Stimulated activated naive CD8-positive, alpha-beta T cell treated with anti-CD3 and anti-CD28 coated beads, Interleukin-15, Interleukin-2, amounts not matched to agents 100 ng/mL and 50 ng/mL, for 24 hours (primary cell): ENCODE measurements around the gene IFT25.
A peak's percentile ranks its signal among the peaks of the same experiment; 100 is the strongest.
"Not testable (repeated sequence)": the region's sequence is repeated elsewhere in the genome, so short reads cannot be mapped to it uniquely, and the experiment has no call there.

Source experiments
- H3K27ac Mint-ChIP-seq: one replicate; pipeline ENCODE4 v1.8.0; 2021; ENCODE audit warnings: mild to moderate bottlenecking, mixed read lengths
- H3K27me3 Mint-ChIP-seq: one replicate; pipeline ENCODE4 v1.8.0; 2021; ENCODE audit warnings: mixed read lengths
- H3K36me3 Mint-ChIP-seq: one replicate; pipeline ENCODE4 v1.8.0; 2021; ENCODE audit warnings: low read depth, mixed read lengths
- H3K4me1 Mint-ChIP-seq: one replicate; pipeline ENCODE4 v1.8.0; 2021; ENCODE audit warnings: low read depth, mixed read lengths
- H3K4me3 Mint-ChIP-seq: one replicate; pipeline ENCODE4 v1.8.0; 2021; ENCODE audit warnings: mild to moderate bottlenecking, mixed read lengths
- H3K9me3 Mint-ChIP-seq: one replicate; pipeline ENCODE4 v1.8.0; 2021; ENCODE audit warnings: mixed read lengths

The IFT25 gene

DNA sequence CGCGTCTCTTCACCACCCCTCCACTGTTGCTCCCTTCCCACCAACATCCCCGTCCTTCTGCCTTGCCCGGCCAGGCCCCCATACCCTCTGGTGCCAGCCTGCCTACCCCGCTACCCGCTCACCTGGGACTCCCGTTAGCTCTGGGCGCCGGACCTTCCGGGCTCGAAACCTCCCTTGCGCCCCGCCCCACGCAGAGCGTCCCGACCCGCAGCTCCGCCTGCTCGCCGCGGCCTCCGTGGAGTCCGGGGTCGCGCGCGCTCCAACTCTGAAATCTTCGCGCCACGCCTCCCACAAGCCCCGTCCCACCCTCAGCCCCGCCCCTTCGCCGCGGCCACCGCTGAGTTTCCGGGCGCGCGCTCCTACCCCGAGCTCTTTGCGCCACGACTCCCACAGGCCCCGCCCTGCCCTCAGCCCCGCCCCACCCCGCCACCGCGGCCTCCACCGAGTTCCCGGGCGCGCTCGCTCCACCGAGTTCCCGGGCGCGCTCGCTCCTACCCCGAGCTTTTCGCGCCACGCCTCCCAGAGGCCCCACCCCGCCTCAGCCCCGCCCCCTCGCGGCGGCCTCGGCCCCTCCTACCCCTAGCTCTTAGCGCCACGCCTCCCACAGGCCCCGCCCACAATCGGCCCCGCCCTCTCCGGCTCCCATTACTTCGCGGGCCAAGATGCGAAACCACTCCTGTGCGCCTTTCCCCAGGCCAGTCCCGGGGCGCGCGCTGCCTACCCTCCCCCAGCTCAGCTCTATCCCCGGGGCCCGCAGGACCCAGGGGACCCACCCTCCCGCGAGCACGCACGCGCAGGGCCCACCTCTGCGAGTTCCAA is at the start of gene IFT25:
TSS of gene IFT25 (minus strand) at position 267 of the 819 bp plus-strand sequence. CDS start 5,617 bp downstream, outside the sequence.
- peaks cover 53% of the 10 kb centered on the region for H3K4me1 Mint-ChIP-seq
- H3K9me3 Mint-ChIP-seq: no peaks in the 10 kb centered on the region
- H3K27me3 Mint-ChIP-seq: no peaks in the 10 kb centered on the region
- peak within 1 kb of the TSS; percentile 93 for H3K27ac Mint-ChIP-seq
- peaks cover 17% of the 10 kb centered on the region for H3K36me3 Mint-ChIP-seq
- peak within 1 kb of the TSS; percentile 96 for H3K4me3 Mint-ChIP-seq

- H3K4me3 Mint-ChIP-seq, H3K36me3 Mint-ChIP-seq, H3K27ac Mint-ChIP-seq, H3K4me1 Mint-ChIP-seq, H3K27me3 Mint-ChIP-seq, H3K9me3 Mint-ChIP-seq: not testable (repeated sequence)
Observed at GRCh38 chr1:53994516-53994915, 49.0 kb upstream of the IFT25 start.

DNA sequence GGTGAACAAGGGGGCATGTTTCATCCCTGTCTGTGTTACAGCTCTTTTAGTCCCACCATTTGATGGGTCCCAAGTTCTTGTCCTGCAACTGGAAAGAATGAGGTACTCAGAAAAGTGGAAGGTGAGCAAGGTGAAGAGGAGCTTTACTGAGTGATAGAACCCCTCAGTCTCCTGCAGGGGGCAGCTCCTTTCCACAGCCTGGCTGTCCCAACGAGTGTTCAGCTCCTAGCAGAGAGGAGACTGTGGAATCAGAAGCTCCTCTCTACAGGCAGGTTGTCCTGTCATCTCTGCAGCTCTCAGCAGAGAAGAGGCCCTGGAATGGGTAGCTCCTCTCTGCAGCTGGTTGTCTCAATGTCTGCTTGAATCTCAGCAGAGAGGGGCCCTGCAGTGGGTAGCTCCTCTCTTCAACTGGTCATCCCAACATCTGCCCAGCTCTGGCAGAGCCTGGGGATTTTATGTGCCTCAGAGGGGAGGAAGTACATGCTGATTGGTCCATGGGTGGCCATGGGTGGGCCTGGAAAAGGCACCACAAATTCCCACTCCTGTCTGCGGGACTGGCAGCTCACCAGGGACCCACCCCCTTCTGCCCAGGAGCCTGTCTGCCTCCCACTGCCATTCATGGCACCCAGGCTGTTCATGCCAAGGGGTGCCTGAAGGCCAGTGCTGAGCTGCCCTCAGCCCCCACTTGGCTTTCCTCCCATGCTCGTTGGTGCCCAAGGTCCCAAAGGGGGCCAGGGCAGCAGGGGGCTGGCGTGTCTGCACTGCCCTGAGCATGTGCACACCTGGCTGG is 46.8 kb upstream of the IFT25 start:
- peaks cover 5% of the 10 kb centered on the region for H3K4me1 Mint-ChIP-seq
- no peaks in the 10 kb centered on the region for H3K9me3 Mint-ChIP-seq
- H3K4me3 Mint-ChIP-seq: no peak overlapping the region
- H3K27ac Mint-ChIP-seq: no peak overlapping the region
- no peaks in the 10 kb centered on the region for H3K27me3 Mint-ChIP-seq
- H3K36me3 Mint-ChIP-seq: no peaks in the 10 kb centered on the region

DNA sequence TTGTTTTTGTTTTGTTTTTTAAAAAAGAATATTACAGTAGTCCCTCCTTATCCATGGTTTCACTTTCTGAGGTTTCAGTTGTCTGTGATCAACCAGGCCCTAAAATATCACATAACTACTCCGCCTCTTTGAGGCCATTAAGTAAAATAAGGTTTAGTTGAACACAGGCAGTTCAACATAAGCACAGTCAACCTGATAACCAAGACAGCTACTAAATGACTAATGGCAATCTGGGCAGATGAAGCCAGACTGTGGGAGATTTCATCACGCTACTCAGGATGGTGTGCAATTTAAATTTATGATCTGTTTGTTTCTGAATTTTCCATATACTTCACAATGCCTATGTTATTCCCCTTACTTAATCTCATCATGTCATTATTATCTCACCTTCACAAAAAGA is 42.4 kb upstream of the IFT25 start:
- Mint-ChIP-seq H3K36me3 (no peaks in the 10 kb centered on the region), H3K27me3 (no peaks in the 10 kb centered on the region), H3K27ac (no peak overlapping the region), H3K9me3 (no peaks in the 10 kb centered on the region), H3K4me1 (peaks cover 8% of the 10 kb centered on the region), H3K4me3 (no peak overlapping the region)

DNA sequence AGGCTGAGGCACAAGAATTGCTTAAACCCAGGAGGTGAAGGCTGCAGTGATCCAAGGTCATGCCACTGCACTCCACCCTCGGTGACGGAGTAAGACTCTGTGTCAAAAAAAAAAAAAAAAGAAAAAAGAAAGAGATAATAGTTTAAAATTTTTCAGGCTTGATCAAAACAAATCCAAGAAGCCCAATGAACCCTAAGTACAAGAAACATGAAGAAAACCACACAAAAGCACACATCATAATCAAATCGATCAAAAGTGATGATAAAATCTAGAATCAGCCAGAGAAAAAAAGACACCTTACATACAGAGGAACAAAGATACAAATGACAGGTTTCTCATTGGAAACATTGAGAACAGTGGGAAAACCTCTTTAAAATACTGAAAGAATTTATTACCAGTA is 41.0 kb upstream of the IFT25 start:
- Mint-ChIP-seq H3K4me3 (no peak overlapping the region), H3K36me3 (no peaks in the 10 kb centered on the region), H3K27me3 (no peaks in the 10 kb centered on the region), H3K9me3 (no peaks in the 10 kb centered on the region), H3K27ac (no peak overlapping the region), H3K4me1 (peaks cover 8% of the 10 kb centered on the region)

DNA sequence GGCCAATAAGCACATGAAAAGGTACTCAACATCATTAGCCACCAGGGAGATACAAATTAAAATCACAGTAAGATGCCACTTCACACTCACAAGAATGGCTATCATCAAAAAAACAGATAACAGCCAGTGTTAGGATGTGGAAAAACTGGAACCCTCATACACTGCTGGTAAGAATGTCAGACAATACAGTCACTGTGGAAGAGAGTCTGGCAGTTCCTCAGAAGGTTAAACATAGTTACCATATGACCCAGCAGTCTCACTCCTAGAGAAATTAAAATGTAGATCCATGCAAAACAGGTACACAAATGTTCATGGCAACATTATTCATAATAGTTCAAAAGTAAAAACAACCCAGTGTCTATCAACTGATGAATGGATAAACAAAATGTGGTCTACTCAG is 39.2 kb upstream of the IFT25 start:
- H3K4me3 Mint-ChIP-seq: no peak overlapping the region
- H3K27ac Mint-ChIP-seq: no peak overlapping the region
- H3K9me3 Mint-ChIP-seq: no peaks in the 10 kb centered on the region
- H3K4me1 Mint-ChIP-seq: peaks cover 8% of the 10 kb centered on the region
- H3K36me3 Mint-ChIP-seq: no peaks in the 10 kb centered on the region
- no peaks in the 10 kb centered on the region for H3K27me3 Mint-ChIP-seq

DNA sequence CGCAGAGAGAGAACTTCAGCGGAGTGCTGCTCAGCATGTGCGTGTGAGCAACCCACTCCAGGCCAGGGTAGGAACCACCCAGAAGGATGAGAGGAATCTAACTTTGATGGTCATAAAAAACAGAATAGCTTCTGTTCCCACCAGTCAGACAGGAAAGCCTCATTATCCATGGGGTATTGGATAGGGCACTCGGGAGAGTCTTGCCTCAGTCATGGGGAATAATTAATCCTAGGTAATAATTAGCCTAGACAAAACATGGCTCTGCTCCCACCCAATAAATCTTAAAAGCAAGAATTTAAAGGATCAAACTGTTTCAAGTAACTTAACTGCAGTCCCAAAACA is 37.2 kb upstream of the IFT25 start:
- Mint-ChIP-seq H3K36me3 (no peaks in the 10 kb centered on the region), H3K27ac (no peak overlapping the region), H3K27me3 (no peaks in the 10 kb centered on the region), H3K4me1 (peaks cover 4% of the 10 kb centered on the region), H3K4me3 (no peak overlapping the region), H3K9me3 (no peaks in the 10 kb centered on the region)

- Mint-ChIP-seq H3K4me1 (peaks cover 3% of the 10 kb centered on the region), H3K9me3 (no peaks in the 10 kb centered on the region), H3K4me3 (no peak overlapping the region), H3K27me3 (no peaks in the 10 kb centered on the region), H3K36me3 (no peaks in the 10 kb centered on the region), H3K27ac (no peak overlapping the region)
Observed at GRCh38 chr1:53982034-53982762, 36.7 kb upstream of the IFT25 start.

GRCh38 chr1:53981220-53981619 is 35.7 kb upstream of the IFT25 start:
- Mint-ChIP-seq H3K27ac (no peak overlapping the region), H3K4me3 (no peak overlapping the region), H3K27me3 (no peaks in the 10 kb centered on the region), H3K36me3 (no peaks in the 10 kb centered on the region), H3K9me3 (no peaks in the 10 kb centered on the region), H3K4me1 (peaks cover 3% of the 10 kb centered on the region)

- Mint-ChIP-seq H3K4me3 (no peak overlapping the region), H3K27ac (no peak overlapping the region), H3K4me1 (no peaks in the 10 kb centered on the region), H3K9me3 (no peaks in the 10 kb centered on the region), H3K36me3 (peaks cover 5% of the 10 kb centered on the region), H3K27me3 (no peaks in the 10 kb centered on the region)
Observed at GRCh38 chr1:53979712-53980450, 34.4 kb upstream of the IFT25 start.

GRCh38 chr1:53975861-53976260 is 30.4 kb upstream of the IFT25 start:
- H3K27ac Mint-ChIP-seq: no peak overlapping the region
- H3K4me1 Mint-ChIP-seq: no peaks in the 10 kb centered on the region
- H3K36me3 Mint-ChIP-seq: peaks cover 21% of the 10 kb centered on the region
- H3K4me3 Mint-ChIP-seq: no peak overlapping the region
- H3K27me3 Mint-ChIP-seq: no peaks in the 10 kb centered on the region
- H3K9me3 Mint-ChIP-seq: no peaks in the 10 kb centered on the region

DNA sequence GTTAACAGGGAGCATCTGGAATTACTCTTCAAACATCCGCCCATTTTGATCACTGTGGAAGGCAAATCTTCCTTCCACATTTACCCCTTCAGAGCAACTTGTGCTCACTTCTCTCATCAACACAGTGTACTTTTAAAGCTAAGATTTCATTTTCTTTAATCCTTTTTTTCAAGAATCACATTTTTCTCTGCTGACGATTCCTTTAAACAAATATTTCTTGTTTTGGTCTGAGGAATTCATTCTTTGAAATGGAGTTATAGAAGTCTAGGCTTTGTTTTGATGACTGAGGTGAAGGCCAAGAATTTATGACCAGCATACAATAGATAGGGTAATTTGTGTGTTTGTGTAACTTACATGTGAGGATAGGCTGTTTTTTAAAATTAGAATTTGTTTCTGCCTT is 26.2 kb upstream of the IFT25 start:
- H3K27ac Mint-ChIP-seq: no peak overlapping the region
- H3K27me3 Mint-ChIP-seq: no peaks in the 10 kb centered on the region
- no peak overlapping the region for H3K4me3 Mint-ChIP-seq
- no peaks in the 10 kb centered on the region for H3K4me1 Mint-ChIP-seq
- H3K36me3 Mint-ChIP-seq: peaks cover 50% of the 10 kb centered on the region
- H3K9me3 Mint-ChIP-seq: no peaks in the 10 kb centered on the region

- not testable (repeated sequence) for H3K27ac Mint-ChIP-seq, H3K9me3 Mint-ChIP-seq, H3K27me3 Mint-ChIP-seq, H3K4me1 Mint-ChIP-seq, H3K4me3 Mint-ChIP-seq
- peaks cover 59% of the 10 kb centered on the region for H3K36me3 Mint-ChIP-seq
Observed at GRCh38 chr1:53969323-53969722, 23.8 kb upstream of the IFT25 start.

- H3K4me1 Mint-ChIP-seq: no peaks in the 10 kb centered on the region
- peaks cover 62% of the 10 kb centered on the region for H3K36me3 Mint-ChIP-seq
- H3K27me3 Mint-ChIP-seq: no peaks in the 10 kb centered on the region
- no peak overlapping the region for H3K27ac Mint-ChIP-seq
- H3K9me3 Mint-ChIP-seq: no peaks in the 10 kb centered on the region
- no peak overlapping the region for H3K4me3 Mint-ChIP-seq
Observed at GRCh38 chr1:53968125-53968513, 22.6 kb upstream of the IFT25 start.
